Anterior cingulate cortex (tissue), 58 donors: Measurements from ENCODE around the gene FAM120B.

ENCODE experiments used
- DNase-seq, 58 donors: peaks; one replicate each; lab custom pipeline; 2025; lab: John Stamatoyannopoulos, UW

FAM120B gene

GRCh38 chr6:170270984-170271593 is 35.5 kb upstream of the FAM120B start:
- no peak for DNase-seq

GRCh38 chr6:170271771-170272314 is 34.7 kb upstream of the FAM120B start:
- DNase-seq = peak in 1 of 58 donors; percentile 20

GRCh38 chr6:170272341-170273065 is 34.1 kb upstream of the FAM120B start:
- DNase-seq = no peak

GRCh38 chr6:170273191-170273590 is 33.4 kb upstream of the FAM120B start:
- DNase-seq = no peak

GRCh38 chr6:170273681-170274080 is 32.9 kb upstream of the FAM120B start:
- no peak for DNase-seq

GRCh38 chr6:170274713-170275560 is 31.6 kb upstream of the FAM120B start:
- no peak for DNase-seq

- no peak for DNase-seq
These were observed 30.0 kb upstream of the FAM120B start for GRCh38 chr6:170276369-170277057.

- no peak for DNase-seq
These were observed 28.4 kb upstream of the FAM120B start for GRCh38 chr6:170277893-170278742.

GRCh38 chr6:170278743-170279094 is 27.8 kb upstream of the FAM120B start:
- DNase-seq = no peak

GRCh38 chr6:170279426-170279825 is 27.1 kb upstream of the FAM120B start:
- DNase-seq = no peak

- peak in 2 of 58 donors; percentile 23 to 42 for DNase-seq
These were observed 26.4 kb upstream of the FAM120B start for GRCh38 chr6:170279977-170280688.

GRCh38 chr6:170280689-170281045 is 25.9 kb upstream of the FAM120B start:
- DNase-seq = no peak

GRCh38 chr6:170281331-170282292 is 24.9 kb upstream of the FAM120B start:
- DNase-seq = no peak

GRCh38 chr6:170282512-170283158 is 23.9 kb upstream of the FAM120B start:
- no peak for DNase-seq

- no peak for DNase-seq
These were observed 23.1 kb upstream of the FAM120B start for GRCh38 chr6:170283212-170284081.

- no peak for DNase-seq
These were observed 22.3 kb upstream of the FAM120B start for GRCh38 chr6:170284126-170284773.
